Measurements from ENCODE around the gene ARHGAP35.
"Not testable (repeated sequence)": the region's sequence is repeated elsewhere in the genome, so short reads cannot be mapped to it uniquely, and the experiment has no call there.

Gene ARHGAP35

DNA sequence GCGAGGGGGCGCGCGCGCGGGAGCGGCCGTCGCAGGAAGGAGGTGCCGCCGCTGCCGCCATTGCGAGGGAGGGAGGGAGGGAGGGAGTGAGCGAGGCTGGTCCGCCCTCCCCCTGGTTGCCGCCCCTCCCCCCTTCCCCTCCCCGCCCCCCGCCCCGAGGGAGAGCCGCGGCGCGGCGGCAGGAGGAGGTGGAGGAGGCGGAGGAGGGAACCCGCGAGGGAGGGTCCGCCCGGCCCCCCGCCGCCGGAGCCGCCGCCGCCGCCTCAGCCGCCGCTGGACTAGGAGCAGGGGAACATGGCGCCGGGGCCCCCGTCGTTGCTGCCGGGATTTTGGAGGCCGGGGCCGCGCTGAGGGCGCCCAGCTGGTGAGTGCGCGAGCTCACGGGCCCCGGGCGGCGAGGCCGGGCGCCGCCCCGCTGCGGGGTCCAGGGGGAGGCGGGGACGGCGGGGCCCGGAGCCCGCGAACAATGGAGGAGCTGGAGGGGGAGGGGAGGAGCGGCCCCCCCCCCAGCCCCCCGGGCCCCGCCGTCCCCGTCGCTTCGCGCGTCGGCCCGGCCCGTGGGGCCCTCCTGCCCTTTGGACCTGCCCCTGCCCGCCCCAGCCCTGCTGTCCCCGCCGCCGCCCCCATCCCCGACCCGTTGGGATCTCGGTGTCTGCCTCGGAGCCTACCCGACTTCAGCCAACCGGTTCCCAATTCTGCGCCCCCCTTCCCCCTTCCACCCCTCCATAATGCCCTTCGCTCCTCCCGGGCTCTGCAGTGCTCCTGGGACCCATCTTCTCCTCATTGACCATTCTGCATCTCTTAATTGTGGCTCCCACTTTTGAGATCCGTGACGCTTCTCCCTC lies at the start of gene ARHGAP35:
ARHGAP35 (plus strand) TSS at position 152 of the 845 bp plus-strand sequence. CDS start 57,679 bp downstream, outside the sequence.
- DNase-seq (ENCODE audit: low read depth) = no peak

DNA sequence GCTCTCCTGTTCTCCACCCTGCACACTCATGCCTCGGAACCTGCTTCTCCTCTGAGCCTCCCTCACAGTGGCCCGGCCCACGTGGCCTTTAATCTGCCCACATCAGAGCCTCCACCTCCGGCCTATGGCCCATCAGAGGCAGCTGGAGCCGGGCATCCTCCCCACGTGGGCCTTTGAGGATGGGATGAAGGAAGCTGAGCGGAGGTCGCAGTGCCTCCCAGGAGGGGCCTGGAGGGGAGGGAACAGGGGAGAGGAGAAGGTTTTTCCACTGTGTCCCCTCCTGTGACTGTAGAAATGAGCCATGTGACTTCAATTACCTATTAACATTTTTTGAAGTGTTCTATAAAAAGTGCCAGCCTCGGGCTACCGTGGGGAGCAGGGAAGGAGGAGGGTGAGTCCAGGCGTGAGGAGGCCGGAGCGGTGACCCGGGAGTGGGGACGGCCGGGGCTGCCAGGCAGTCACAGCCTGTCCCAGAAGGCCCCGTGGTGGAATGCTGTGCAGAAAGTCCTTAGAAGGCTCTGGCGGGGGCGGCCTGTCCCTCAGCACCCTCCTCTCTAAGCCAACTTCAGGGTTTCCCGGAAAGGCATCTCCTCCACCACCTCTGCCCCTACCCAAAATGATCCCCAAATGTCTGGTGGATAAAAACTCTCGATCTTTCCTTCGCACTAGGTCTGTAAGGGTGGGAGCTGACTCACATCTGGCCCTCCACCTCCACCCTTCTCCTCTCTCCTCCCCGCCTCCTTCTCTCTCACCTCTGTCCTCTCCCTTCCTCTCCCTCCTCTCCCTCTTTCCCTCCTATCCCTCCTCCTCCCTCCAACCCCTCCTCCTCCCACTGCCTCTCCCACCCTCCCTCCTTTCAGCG lies 47.6 kb upstream of the ARHGAP35 start:
- no peak for DNase-seq (ENCODE audit: low read depth)

DNA sequence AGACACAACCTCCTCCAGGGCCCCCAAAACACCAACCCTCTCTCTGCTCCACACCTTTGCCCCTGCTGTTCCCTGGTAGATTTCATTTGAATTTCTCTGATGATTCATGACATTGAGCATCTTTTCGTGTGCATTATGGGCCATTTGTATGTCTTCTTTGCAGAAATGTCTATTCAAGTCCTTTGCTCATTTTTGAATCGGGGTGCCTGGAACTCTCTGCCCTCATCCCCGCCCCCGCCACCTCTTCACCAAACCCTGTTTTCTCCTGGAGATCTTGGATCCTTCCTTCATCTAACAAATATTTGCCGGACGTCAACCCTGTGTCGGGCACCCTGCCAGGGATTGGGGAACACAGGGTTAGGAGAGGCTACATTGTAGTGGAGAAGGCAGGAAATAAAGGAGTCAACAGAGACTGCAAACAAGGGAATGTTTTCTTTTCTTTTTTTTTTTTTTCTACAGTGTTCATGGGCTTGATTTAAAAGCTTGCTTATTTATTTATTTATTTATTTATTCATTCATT lies 46.9 kb upstream of the ARHGAP35 start:
- no peak for DNase-seq (ENCODE audit: low read depth)

DNA sequence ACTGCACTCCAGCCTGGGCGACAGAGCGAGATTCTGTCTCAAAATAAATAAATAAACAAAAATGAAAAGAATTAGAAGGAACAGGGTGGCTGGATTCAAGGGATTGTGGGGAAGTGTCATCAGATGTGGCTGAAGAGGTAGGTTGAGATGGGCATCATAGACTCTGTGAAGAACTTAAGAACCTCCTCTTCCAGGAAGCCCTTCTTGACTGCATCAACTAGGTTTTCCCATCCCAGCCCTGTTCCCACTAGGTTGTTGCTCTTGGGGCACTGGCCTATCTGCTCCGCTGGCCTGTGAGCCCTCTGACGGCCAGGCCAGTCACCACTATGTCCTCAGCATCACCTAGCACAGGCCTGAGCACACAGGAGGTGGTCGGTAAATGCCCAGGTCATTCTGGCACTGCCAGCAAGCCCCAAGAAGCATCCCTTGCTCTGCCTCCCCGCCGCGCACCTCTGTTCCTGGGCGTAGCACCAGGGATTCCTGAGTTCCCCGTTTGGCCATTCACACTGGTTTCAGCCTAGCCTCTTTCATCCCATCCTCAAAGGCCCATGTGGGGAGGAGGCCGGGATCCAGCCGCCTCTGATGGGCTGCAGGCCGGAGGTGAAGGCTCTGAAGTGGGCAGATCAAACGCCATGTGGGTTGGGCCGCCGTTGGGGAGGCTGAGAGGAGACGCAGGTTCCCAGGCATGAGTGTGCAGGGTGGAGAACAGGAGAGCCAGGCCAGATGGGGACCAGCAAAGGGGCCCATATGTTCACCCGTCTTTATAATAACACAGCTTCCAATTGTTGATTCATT lies 44.8 kb upstream of the ARHGAP35 start:
- DNase-seq (ENCODE audit: low read depth) = no peak

DNA sequence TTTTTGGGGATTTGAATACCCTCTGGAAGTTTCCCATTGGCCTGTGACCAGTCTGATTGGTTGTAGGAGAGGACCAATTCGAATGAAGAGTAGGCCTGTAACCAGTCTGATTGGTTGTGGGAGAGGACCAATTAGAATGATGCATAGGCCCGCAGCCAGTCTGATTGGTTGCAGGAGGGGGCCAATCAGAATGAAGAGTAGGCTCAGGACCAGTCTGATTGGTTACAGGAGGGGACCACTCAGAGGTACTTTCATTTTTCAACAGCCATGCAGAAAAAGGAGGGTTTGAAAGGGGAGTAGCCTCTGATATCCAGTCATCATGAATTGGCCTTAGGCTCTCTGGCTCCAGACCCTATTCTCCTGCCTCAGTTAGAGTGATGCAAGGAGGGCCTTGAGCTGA lies 42.0 kb upstream of the ARHGAP35 start:
- no peak for DNase-seq (ENCODE audit: low read depth)

DNA sequence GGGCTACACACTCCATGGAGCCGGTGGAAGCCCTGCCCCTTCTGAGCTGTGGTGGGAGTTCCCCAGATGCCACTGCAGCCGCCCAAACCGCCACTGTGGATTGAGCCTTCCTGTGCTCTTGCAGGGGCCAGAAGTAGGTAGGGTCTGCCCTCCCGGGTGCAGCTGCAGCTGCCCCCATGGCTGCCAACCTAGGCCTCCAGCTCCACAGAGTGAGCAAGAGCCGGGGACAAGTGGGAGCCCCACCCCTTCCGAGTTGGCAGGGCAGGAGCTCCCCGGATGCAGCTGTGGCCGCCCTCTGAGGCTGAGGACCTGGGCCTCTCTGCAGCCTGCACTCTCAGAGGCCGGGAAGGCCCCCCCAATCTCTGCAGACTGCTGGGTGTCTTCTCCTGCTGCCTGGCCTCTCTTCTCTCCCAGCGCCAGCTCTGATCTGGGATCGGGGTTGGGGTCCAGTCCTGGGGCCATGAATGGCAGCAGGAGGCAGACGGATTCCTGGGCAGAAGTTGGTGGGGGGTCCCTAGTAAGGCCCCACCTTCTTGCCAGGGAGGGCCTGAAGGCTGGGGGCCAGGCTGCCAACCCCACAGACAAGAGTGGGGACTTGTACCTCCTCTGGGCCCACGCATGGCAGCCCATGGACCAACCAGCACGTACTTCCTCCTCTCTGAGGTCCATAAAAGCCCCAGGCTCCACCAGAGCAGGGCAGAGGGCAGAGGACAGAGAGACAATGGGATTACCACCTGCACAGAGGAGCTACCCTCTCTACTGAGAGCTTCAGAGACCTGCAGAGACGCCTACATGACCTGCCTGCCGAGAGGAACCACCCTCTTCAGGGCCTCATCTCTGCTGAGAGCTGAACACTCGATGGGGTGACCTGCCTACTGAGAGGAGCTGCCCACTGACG lies 39.0 kb upstream of the ARHGAP35 start:
- no peak for DNase-seq (ENCODE audit: low read depth)

DNA sequence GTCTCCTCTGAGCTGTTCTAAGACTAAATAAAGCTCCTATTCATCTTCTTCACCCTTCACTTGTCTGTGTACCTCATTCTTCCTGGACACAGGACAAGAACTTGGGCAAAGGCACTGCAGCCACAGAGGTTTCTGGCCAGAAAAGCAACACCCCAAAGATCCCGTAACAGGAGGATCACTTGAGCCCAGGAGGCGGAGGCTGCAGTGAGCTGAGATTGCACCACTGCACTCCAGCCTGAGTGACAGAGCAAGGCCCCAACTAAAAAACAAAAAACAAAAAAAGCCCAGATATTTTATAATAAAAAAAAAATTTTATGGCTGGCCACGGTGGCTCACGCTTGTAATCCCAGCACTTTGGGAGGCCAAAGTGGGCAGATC lies 38.4 kb upstream of the ARHGAP35 start:
- not testable (repeated sequence) for DNase-seq (ENCODE audit: low read depth)

DNA sequence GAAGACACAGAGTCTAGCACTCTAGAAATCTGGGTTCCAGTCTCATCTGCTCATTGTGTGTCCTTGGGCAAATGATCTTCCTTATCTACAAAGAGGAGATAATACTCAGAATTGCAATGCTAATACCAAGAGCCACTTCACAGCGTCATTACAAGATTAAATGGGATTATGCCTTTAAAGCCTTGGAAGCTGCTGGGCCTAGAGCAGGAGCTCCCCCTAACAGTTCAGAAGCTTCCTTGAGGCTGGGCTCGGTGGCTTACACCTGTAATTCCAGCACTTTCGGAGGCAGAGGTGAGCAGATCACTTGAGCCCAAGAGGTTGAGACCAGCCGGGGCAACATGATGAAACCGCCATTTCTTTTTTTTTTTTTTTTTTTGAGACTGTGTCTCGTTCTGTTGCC lies 37.7 kb upstream of the ARHGAP35 start:
- DNase-seq (ENCODE audit: low read depth) = no peak

DNA sequence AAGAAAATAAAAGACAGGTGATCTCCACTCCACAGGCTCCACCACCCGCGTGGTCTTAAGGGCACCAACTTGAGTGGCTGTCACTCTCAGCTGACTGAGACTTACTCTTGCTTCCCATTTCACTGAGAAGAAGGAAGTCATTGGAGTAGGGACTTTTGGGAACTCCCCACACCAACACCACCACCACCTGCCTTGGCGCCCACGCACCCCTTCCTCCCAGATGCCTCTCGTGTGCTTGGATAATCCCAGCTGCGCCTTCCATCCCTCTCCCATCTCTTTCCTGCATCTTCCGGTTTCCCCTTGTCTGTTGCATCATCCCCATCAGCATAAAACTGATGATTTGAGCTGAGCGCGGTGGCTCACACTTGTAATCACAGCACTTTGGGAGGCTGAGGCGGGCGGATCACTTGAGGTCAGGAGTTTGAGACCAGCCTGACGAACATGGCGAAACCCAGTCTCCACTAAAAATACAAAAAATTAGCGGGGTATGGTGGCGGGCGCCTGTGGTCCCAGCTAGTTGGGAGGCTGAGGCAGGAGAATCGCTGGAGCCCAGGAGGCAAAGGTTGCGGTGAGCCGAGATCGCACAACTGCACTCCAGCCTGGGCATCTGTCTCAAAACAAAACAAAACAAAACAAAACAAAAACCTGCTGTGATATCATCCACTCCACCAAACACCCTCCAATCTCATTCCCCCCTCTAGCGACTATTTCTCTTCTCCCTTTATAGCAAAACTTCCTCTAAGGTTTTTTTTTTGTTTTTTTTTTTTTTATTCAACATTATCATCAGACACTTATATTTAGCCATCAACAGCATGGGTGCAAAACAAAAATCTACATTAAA lies 35.7 kb upstream of the ARHGAP35 start:
- no peak for DNase-seq (ENCODE audit: low read depth)

DNA sequence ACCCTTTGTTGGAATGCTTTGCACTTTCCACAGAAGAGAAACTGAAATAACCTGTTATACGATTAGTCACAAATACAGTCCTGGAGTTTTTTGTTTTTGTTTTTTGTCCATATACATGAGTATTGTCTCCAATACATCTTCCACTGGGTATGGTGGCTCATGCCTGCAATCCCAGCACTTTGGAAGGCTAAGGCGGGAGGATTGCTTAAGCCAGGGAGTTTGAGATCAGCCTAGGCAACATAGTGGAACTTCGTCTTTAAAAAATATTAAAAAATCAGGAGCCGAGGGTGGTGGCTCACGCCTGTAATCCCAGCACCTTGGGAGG lies 35.1 kb upstream of the ARHGAP35 start:
- DNase-seq (ENCODE audit: low read depth) = no peak

DNA sequence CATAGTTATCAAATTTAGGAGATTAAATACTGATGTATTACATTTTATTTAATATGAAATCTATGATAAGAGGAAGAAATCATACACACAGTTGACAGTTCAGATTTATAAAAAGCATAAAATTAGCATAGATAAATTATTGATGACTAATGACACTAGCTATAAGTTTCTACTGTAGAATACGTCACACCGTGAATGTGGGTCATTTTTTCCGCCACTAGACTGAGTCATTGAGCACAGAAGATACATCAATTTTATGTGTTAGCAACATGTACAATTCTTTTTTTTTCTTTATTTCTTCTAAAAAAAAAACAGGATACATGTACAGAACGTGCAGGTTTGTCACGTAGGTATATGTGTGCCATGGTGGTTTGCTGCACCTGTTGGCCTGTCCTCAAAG lies 32.3 kb upstream of the ARHGAP35 start:
- no peak for DNase-seq (ENCODE audit: low read depth)

DNA sequence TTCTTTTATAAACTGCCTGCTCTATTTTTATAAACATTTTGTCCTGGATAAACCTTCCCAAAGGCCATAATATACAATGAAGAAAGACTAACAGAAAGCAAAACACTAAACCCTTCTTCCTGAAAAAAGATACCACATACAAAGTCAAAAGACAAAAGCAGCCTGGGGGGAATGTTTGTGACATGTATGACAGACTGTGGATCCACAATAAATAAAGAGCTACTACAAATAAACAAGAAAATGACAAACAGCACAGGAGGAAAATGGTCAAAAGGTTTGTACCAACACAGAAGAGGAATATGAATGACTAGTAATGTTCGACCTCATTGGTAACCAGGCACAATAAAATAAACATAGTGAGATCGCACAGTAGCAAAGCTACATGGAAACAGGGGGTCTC lies 29.9 kb upstream of the ARHGAP35 start:
- no peak for DNase-seq (ENCODE audit: low read depth)

DNA sequence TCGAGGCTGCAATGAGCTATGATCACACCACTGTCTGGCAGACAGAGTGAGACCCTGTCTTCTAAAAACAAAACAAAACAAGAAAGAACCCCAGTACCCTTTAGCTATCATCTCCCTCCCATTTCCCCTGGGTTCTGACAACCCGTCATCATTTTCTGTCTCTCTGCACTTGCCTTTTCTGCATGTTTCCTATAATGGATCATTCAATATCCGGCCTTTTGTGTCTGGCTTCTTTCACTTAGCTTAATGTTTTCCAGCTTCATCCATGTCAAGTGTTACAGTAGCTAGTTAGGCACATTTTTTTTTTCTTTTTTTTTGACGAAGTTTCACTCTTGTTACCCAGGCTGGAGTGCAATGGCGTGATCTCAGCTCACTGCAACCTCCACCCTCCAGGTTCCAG lies 26.7 kb upstream of the ARHGAP35 start:
- DNase-seq (ENCODE audit: low read depth) = no peak

DNA sequence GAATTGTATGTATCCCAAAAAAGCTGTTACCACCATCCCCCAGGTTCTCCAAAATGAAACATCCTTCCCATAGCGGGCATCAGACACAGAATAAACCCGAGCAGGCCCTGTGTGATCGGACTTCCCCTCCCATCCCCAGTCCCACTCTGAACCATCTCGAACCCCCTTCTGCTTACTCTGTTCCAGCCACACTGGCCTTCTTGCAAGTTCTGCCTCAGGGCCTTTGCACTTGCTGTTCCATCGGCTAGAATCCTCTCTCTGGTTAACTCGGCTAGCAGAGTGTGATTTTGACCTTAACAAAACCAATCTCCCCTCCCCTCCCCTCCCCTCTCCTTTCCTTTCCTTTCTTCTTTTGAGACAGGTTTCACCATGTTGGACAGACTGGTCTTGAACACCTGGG lies 25.8 kb upstream of the ARHGAP35 start:
- DNase-seq (ENCODE audit: low read depth) = no peak

DNA sequence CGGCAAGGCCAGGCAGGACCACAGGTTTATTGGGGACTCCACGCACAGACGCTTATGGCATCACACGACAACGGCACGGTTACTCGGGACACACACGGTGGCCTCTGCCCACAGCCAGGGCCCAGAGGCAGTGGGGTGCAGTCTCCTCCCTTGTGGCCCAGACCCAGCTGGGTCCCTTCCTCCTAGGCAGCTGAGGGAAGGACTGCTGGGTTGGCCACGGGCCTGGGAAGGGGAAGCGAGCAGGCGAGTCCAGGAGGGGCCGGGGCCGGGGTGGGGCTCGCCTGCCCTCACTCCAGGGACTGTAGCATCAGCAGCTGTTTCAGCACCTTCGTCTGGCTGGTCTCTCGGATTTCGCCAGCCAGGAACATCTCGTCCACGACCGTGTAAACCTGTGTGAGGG lies 22.6 kb upstream of the ARHGAP35 start:
- no peak for DNase-seq (ENCODE audit: low read depth)

DNA sequence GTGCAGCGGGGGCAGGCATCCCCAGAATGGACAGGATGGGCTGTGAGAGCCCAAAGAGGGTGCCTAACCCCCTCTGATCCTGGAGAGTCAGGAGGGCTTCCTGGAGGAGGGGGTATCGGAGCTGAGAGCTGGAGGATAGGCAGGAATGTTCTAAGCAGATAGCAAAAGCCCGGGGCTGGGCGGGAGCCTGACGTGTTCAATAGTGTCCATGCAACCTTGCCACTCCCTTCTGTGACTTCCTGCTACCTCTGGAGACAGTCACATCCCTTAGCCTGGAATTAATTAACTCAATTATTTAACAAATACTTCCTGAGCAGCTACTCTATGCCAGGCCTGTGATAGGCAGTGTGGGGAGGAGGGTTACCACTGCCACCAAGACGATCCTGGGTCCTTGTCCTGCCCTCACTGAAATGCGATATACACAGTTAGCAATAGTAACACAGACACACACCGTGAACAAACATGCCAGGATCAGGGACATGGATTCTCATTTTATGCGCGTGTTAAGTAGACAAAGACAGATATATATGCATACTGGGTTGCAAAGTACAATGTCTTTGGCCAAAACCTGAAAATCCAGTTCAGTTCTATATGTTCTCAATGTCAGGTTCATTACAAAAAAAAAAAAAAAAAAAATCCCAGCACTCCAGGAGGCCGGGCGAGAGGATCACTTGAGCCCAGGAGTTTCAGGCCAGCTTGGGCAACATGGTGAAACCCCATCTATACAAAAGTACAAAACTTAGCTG lies 20.9 kb upstream of the ARHGAP35 start:
- no peak for DNase-seq (ENCODE audit: low read depth)

DNA sequence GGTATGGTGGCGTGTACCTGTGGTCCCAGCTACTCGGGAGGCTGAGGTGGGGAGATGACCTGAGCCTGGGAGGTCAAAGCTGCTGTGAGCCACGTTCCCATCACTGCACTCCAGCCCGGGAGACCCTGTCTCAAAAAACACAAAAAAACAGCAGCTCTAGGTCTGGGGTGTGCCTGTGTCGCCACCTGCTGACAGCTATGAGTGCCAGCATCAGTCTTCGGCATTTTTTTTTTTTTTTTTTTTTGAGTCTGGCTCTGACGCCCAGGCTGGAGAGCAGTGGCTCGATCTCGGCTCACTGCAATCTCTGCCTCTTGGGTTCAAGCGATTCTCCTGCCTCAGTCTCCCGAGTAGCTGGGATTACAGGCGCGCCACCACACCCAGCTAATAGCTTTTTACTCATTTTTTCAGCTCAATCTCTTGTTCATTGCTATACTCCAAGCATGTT lies 20.3 kb upstream of the ARHGAP35 start:
- DNase-seq (ENCODE audit: low read depth) = no peak

DNA sequence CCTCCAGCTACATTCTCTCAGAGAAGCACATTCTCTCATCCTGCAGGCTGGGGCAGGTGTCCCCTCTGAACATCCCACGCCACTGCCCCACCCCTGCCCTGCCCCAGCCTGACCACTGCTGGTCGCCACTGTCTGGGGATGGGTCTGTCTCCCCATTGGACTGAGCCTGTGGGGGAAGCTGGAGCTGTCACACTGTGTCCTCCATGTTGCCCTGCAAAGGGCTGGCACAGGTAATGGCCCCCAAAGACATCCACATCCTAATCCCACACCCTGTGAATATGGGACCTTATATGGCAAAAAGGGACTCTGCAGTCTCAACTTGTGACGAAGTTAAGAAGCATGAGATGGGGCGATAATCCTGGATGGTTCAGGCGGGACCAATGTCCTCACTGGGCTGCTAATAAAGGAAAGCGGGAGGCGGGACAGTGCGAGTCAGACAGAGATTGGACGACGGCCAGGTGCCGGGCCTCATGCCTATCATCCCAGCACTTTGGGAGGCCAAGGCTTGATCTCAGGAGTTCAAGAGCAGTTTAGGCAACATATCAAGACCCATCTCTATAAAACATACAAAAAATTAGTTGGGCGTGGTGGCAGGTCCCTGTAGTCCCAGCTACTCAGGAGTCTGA lies 19.2 kb upstream of the ARHGAP35 start:
- DNase-seq (ENCODE audit: low read depth) = no peak

DNA sequence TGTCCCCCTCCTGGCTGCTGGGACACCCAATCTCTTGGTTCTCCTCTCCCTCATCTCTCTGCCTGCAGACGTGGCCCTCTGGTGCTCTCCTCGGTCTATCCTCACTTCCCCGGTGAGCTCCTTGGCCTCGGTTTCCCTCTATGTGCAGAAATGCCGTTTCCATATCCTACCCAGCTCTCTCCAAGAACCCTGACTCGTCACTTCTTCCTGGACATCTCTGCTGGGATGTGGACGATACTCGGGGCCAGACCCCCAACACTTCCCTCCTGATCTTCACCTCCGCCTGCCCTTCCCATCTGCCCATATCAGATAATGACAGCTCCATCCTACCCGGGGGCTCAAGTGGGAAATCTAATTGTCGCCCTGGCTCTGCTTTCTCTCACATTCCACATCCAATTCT lies 18.0 kb upstream of the ARHGAP35 start:
- no peak for DNase-seq (ENCODE audit: low read depth)
